Left lung (tissue), 10 donors: ENCODE measurements around the gene TSNAX. TPM values are rescaled to one million over a fixed set of nuclear protein-coding genes. Genes with fewer than 3 reads are reported as not detected.

ENCODE experiments used
- ATAC-seq: fragments of 200-7000 bp; cut with Tn5 transposase; one replicate; pipeline ENCODE4 v1.9.1; 2020; ENCODE audit warnings: moderate library complexity
- DNase-seq, 4 donors: peaks; one replicate each; pipeline ENCODE4 v3.0.0-alpha.2; 2013 to 2020
- H3K27ac ChIP-seq, 2 donors: fragments of 200-600 bp; sonication (generic) in 1 of 2; one replicate each; pipeline versions ENCODE4 v1.5.0 to v1.8.0; 2020 to 2021
- H3K27me3 ChIP-seq, 2 donors: fragments of 200-600 bp; sonication (generic) in 1 of 2; one replicate each; pipeline versions ENCODE4 v1.5.0 to v1.8.0; 2020 to 2021
- H3K36me3 ChIP-seq, 2 donors: fragments of 200-600 bp; sonication (generic) in 1 of 2; one replicate each; pipeline versions ENCODE4 v1.5.0 to v1.8.0; 2020 to 2021
- H3K4me1 ChIP-seq, 2 donors: fragments of 200-600 bp; one replicate each; pipeline ENCODE4 v1.8.0; 2021
- H3K4me3 ChIP-seq, 2 donors: fragments of 200-600 bp; sonication (generic) in 1 of 2; one replicate each; pipeline versions ENCODE4 v1.5.0 to v1.8.0; 2020 to 2021; ENCODE audit warnings: mild to moderate bottlenecking in 1 of 2
- H3K9me3 ChIP-seq, 2 donors: fragments of 200-600 bp; sonication (generic) in 1 of 2; one replicate each; pipeline versions ENCODE4 v1.5.0 to v1.8.0; 2020 to 2021
- intact Hi-C, 2 donors: fragments of 100-400 bp; cut with DNase I; formaldehyde crosslinking; loops; one replicate each; pipeline versions ENCODE4 v1.11.2 to v1.14.2; 2022
- polyA plus RNA-seq, 6 donors: library from polyadenylated mRNA; unstranded; fragments of 120-200 nt; gene quantifications; one replicate each; pipeline ENCODE4 v1.2.1, GENCODE V29; 2013; ENCODE audit not compliant: insufficient read length in 6 of 6
- total RNA-seq, 2 donors: library from RNA; stranded (reverse); fragmentation: NEBNext Ultra II Directional; extraction: Animal tissue kit (Norgen Biotek cat#: 25700); gene quantifications; one replicate each; pipeline ENCODE4 v1.2.1, GENCODE V29; 2021
- TF ChIP-seq, protein P1 (sequence below), 2 donors: fragments of 200-600 bp; sonication (generic) in 1 of 2; IDR thresholded peaks; one replicate each; pipeline versions ENCODE4 v1.5.0 to v1.8.0; 2021; ENCODE audit warnings: antibody characterized with exemption in 2 of 2
- donor health status: DM: no; HTN: yes; CAD: no.
- donor health status: DM: no; HTN: no; CAD: no.

Gene TSNAX
- total and polyA plus RNA-seq, 8 donors = 29.1 to 63.7 (median 52.0) TPM

DNA sequence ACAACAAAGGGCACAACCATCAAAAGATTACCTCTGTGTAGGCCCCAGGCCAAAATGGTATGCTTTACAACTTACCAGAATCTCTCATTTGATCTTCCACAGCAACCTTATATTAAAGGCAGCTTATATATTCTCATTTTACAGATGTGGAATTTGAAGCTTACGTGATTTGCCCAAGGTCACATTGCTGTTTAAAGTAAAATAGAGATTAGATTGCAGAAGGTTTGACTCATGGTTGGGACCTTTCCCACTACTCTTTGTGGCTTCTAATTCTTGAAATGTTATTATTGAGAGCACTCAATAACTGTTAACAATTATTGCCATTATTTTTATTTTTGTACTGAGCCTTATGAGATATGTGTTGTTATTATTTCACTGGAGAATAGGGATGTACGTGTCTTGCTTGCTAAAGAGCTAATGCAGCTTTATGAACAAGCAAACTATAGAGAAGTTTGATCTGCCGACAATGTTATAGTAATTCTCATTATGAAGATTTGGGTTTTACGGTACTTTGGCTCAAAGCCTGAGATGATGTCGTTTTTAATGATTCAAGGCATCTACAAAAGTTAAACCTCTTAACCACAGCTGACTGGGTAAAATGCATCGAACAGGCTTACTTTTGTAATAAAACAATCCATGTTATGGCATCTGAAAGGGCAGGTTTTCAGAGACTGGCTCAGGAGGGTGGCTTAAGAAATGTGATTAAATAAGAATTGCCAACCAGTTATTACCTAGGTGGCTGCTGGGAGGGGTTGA, 43.3 kb upstream of the TSNAX start:
- TF ChIP-seq, protein P1, sequence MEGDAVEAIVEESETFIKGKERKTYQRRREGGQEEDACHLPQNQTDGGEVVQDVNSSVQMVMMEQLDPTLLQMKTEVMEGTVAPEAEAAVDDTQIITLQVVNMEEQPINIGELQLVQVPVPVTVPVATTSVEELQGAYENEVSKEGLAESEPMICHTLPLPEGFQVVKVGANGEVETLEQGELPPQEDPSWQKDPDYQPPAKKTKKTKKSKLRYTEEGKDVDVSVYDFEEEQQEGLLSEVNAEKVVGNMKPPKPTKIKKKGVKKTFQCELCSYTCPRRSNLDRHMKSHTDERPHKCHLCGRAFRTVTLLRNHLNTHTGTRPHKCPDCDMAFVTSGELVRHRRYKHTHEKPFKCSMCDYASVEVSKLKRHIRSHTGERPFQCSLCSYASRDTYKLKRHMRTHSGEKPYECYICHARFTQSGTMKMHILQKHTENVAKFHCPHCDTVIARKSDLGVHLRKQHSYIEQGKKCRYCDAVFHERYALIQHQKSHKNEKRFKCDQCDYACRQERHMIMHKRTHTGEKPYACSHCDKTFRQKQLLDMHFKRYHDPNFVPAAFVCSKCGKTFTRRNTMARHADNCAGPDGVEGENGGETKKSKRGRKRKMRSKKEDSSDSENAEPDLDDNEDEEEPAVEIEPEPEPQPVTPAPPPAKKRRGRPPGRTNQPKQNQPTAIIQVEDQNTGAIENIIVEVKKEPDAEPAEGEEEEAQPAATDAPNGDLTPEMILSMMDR (IDR thresholded peaks at IDR 0.05) = no peak
- ATAC-seq (no peak), DNase-seq (no peak)
- Histone ChIP-seq H3K27me3 (peaks cover 0 to 6% of the 10 kb centered on the region in 2 donors), H3K4me3 (no peak overlapping the region), H3K4me1 (no peaks in the 10 kb centered on the region), H3K27ac (no peak overlapping the region), H3K36me3 (no peaks in the 10 kb centered on the region), H3K9me3 (no peaks in the 10 kb centered on the region)
- intact Hi-C loops = no loop called here

DNA sequence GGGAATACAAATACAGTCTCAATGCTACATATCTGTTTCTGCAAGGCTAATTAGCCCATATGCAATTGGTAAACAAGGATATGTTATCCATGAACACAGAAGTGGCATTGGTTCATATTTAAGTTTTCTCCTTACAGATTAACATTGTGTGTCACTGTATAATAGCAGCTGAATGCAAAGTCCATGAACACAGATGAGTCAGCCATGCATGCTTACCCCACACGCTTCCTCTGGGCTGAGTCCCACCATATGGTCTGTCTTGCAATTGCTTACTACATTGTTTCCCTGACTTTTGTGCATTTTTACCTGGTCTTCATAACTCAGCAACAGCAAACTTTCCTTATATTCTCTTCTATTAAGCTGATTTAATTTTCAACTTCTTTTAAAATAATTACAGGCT, 41.5 kb upstream of the TSNAX start:
- Histone ChIP-seq H3K27ac (no peak overlapping the region), H3K4me1 (no peaks in the 10 kb centered on the region), H3K9me3 (no peaks in the 10 kb centered on the region), H3K4me3 (no peak overlapping the region), H3K36me3 (no peaks in the 10 kb centered on the region), H3K27me3 (peaks cover 0 to 6% of the 10 kb centered on the region in 2 donors)
- ATAC-seq (no peak), DNase-seq (no peak)
- TF ChIP-seq, protein P1 (IDR thresholded peaks at IDR 0.05) = no peak
- intact Hi-C loops = no loop called here

DNA sequence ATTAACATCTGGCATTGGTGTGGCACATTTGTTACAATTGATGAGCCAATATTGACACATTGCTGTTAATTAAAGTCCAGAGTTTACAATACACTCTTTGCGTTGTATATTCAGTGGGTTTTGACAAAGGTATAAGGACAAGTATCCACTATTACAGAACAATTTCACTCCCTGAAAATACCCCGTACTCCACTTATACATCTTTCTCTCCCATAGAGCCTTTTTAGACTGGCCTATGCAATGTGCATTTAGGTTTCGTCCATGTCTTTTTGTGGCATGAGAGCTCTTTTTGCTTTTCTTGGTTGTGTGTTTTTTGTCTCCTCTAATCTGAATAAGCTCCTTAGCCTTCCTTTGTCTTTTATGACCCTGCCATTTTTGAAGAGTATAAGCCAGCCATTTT, 40.6 kb upstream of the TSNAX start:
- H3K4me1 ChIP-seq = no peaks in the 10 kb centered on the region
- no peak overlapping the region for H3K27ac ChIP-seq
- intact Hi-C loops = no loop called here
- TF ChIP-seq, protein P1 (IDR thresholded peaks at IDR 0.05) = no peak
- H3K4me3 ChIP-seq = no peak overlapping the region
- peaks cover 0 to 6% of the 10 kb centered on the region in 2 donors for H3K27me3 ChIP-seq
- no peaks in the 10 kb centered on the region for H3K36me3 ChIP-seq
- no peak for DNase-seq
- no peaks in the 10 kb centered on the region for H3K9me3 ChIP-seq
- no peak for ATAC-seq

DNA sequence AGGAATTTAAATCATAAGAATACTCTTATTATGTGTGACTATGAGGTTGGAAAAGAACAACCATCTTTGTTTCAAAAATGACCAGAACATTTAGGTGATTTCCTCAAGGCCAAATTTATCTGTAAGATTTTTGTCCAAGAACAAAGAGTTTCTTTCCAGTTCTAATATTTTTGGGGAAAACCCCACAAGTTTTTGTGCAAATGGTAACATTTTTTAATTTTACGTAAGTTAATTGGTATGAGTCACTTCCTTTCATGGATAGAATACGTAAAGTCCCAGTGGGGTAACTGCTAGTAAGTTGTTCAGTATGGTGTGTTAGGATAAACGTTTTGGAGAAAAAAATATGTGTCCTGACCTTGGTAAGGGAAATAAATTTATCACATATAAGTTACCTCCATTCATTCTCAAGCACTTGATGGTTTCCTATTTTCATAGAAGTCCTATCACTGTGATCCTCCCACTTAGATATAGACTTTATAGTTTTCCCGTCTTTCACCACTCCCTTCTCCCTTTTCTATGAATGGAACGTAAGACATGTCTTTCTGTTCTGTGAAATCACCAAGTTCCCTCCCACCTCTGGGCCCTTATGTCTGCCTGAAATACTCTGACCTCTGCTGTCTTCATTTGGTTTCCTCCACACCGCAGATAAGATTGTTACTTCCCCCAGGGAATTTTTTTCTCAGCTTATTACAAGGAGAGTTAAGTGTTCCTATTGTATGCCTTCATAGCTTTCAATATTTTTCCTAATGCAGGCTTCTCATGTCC, 34.9 kb upstream of the TSNAX start:
- intact Hi-C loops = no loop called here
- Histone ChIP-seq H3K27ac (no peak overlapping the region), H3K27me3 (no peaks in the 10 kb centered on the region), H3K9me3 (peaks cover 0 to 6% of the 10 kb centered on the region in 2 donors), H3K36me3 (no peaks in the 10 kb centered on the region), H3K4me1 (no peaks in the 10 kb centered on the region), H3K4me3 (no peak overlapping the region)
- ATAC-seq = no peak
- TF ChIP-seq, protein P1 (IDR thresholded peaks at IDR 0.05) = no peak
- no peak for DNase-seq

DNA sequence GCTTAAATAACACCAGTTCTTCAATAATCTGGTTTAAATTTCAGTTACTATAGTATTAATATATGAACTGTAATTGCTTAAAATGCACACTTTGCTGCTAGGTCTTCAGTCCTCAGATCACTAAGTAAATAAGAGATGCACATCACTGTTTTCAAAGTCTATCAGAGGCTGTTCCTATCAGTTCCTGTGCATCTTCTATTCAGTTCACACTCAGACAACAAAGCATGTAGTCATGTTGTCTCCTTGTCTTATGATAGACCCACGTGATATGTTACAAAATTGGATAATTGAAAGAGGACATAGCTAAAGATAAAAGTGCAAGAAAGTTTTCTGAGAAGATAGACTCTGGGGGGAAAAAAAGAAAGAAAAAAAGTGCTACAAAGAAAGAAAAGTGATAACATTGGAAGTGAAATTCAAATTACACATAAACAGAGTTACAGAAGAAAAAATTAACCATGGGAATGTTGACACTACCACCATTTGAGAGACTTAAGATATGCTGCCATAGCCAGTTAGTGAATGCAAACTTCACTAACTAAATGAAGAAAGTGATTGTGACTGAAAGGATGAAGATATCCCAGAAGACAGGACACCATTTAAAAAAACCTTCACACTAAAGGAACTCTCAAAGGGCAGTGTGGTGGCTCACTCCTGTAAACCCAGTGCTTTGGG, 33.9 kb upstream of the TSNAX start:
- no peak overlapping the region for H3K27ac ChIP-seq
- intact Hi-C loops = no loop called here
- peaks cover 0 to 15% of the 10 kb centered on the region in 2 donors for H3K9me3 ChIP-seq
- DNase-seq (no peak), ATAC-seq (no peak)
- no peaks in the 10 kb centered on the region for H3K27me3 ChIP-seq
- TF ChIP-seq, protein P1 (IDR thresholded peaks at IDR 0.05) = no peak
- H3K4me3 ChIP-seq = no peak overlapping the region
- no peaks in the 10 kb centered on the region for H3K4me1 ChIP-seq
- H3K36me3 ChIP-seq = no peaks in the 10 kb centered on the region
